HTR-8/SVneo (cell line): ENCODE data around the gene GALNTL6.

Experiments used
- DNase-seq: peaks from one replicate; pipeline ENCODE4 v3.0.0; 2011; ENCODE audit warnings: low spot score, mixed read lengths; ENCODE audit not compliant: insufficient read length
- FAIRE-seq: peaks from 2 replicates; lab custom pipeline; 2011; peaks lifted over from hg19 to GRCh38; lab: Jason Lieb, UNC

Gene GALNTL6

GRCh38 chr4:171981185-171981584 lies 168.0 kb downstream of the GALNTL6 start:
- no peak for DNase-seq
- no peak for FAIRE-seq

GRCh38 chr4:171983935-171984805 lies 171.0 kb downstream of the GALNTL6 start:
- no peak for FAIRE-seq
- DNase-seq = no peak

- DNase-seq = no peak
- FAIRE-seq = no peak
Measured at GRCh38 chr4:171985129-171985528, 171.9 kb downstream of the GALNTL6 start.

- no peak for DNase-seq
- FAIRE-seq = no peak
Measured at GRCh38 chr4:171993247-171993646, 180.0 kb downstream of the GALNTL6 start.

- DNase-seq = no peak
- FAIRE-seq = no peak
Measured at GRCh38 chr4:172007889-172008288, 194.7 kb downstream of the GALNTL6 start.

GRCh38 chr4:172009446-172010230 lies 196.4 kb downstream of the GALNTL6 start:
- DNase-seq (no peak), FAIRE-seq (no peak)

GRCh38 chr4:172011196-172011595 lies 198.0 kb downstream of the GALNTL6 start:
- DNase-seq (no peak), FAIRE-seq (no peak)

- DNase-seq = no peak
- no peak for FAIRE-seq
Measured at GRCh38 chr4:172018358-172018757, 205.2 kb downstream of the GALNTL6 start.

GRCh38 chr4:172035562-172035961 lies 222.4 kb downstream of the GALNTL6 start:
- DNase-seq = no peak
- no peak for FAIRE-seq

- FAIRE-seq (no peak), DNase-seq (no peak)
Measured at GRCh38 chr4:172040766-172041165, 227.6 kb downstream of the GALNTL6 start.

- no peak for FAIRE-seq
- DNase-seq = no peak
Measured at GRCh38 chr4:172042714-172043114, 229.5 kb downstream of the GALNTL6 start.

- FAIRE-seq (no peak), DNase-seq (no peak)
Measured at GRCh38 chr4:172045981-172046380, 232.8 kb downstream of the GALNTL6 start.

GRCh38 chr4:172048666-172049065 lies 235.5 kb downstream of the GALNTL6 start:
- DNase-seq = no peak
- no peak for FAIRE-seq

GRCh38 chr4:172050911-172051310 lies 237.7 kb downstream of the GALNTL6 start:
- no peak for DNase-seq
- no peak for FAIRE-seq

GRCh38 chr4:172055046-172055445 lies 241.8 kb downstream of the GALNTL6 start:
- FAIRE-seq = no peak
- no peak for DNase-seq

- no peak for DNase-seq
- FAIRE-seq = no peak
Measured at GRCh38 chr4:172055498-172055897, 242.3 kb downstream of the GALNTL6 start.

GRCh38 chr4:172061204-172061603 lies 248.0 kb downstream of the GALNTL6 start:
- no peak for FAIRE-seq

GRCh38 chr4:172068506-172068905 lies 255.3 kb downstream of the GALNTL6 start:
- FAIRE-seq (no peak), DNase-seq (no peak)

More at GRCh38 chr4:172061204-172061603, 248.0 kb downstream of the GALNTL6 start:
- no peak for DNase-seq

- FAIRE-seq (no peak), DNase-seq (no peak)
Measured at GRCh38 chr4:172073590-172073989, 260.4 kb downstream of the GALNTL6 start.

- FAIRE-seq = no peak
- no peak for DNase-seq
Measured at GRCh38 chr4:172083272-172083671, 270.1 kb downstream of the GALNTL6 start.

- FAIRE-seq (no peak), DNase-seq (no peak)
Measured at GRCh38 chr4:172088556-172088955, 275.4 kb downstream of the GALNTL6 start.
